ENCODE measurements around the gene GRIK2. TPM values are rescaled to one million over a fixed set of nuclear protein-coding genes. Genes with fewer than 3 reads are reported as not detected.

Gene GRIK2
- total and polyA plus RNA-seq, 5 donors from 2014 or later, result not detected

DNA sequence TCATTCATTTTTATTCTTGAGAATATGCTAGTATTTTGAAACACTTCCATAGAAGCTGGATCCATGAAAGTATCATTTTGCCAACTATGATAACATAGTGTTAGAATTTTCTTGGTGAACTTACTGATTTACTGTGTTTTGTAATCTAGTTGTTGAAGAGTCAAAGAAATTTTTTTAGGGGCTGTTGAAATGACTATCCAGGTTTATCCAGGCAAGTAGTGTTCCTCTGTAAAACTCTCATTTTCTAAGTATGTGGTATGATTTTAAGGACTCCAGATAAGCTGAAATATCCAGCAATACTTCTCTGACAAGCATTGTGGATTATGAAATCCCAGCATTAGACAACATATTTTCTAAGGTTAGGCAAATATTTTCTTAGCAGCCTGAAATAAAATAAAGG is 95.9 kb downstream of the GRIK2 start:
- no peaks in the 10 kb centered on the region for H3K27me3 ChIP-seq (ENCODE audit: control insufficient read depth, insufficient read depth, low read length)
- H3K27me3 Mint-ChIP-seq, result no peaks in the 10 kb centered on the region
- peaks cover 0 to 4% (median 2%) of the 10 kb centered on the region in 7 donors for H3K9me3 Mint-ChIP-seq
- H3K4me1 ChIP-seq (ENCODE audit: control insufficient read depth, insufficient read depth, low read length, poor library complexity, severe bottlenecking), result no peaks in the 10 kb centered on the region
- H3K4me3 ChIP-seq (ENCODE audit: low read depth, low read length), result no peak overlapping the region
- no peak overlapping the region for H3K4me3 Mint-ChIP-seq
- DNase-seq, result no peak
- H3K27ac ChIP-seq (ENCODE audit: insufficient read depth, low read length, poor library complexity, severe bottlenecking), result no peak overlapping the region
- no peaks in the 10 kb centered on the region for H3K36me3 ChIP-seq (ENCODE audit: control insufficient read depth, insufficient read depth, low read length)
- ATAC-seq (ENCODE audit: low read depth in 2 of 2), result no peak
- H3K9me3 ChIP-seq (ENCODE audit: control insufficient read depth in 2 of 2, low read length in 2 of 2), result no peaks in the 10 kb centered on the region
- no peak overlapping the region for H3K27ac Mint-ChIP-seq
- H3K4me1 Mint-ChIP-seq, result no peaks in the 10 kb centered on the region
- no peaks in the 10 kb centered on the region for H3K36me3 Mint-ChIP-seq

GRCh38 chr6:101490857-101491256 is 97.3 kb downstream of the GRIK2 start:
- H3K4me1 ChIP-seq (ENCODE audit: control insufficient read depth, insufficient read depth, low read length, poor library complexity, severe bottlenecking), result no peaks in the 10 kb centered on the region
- no peaks in the 10 kb centered on the region for H3K27me3 Mint-ChIP-seq
- ATAC-seq (ENCODE audit: low read depth in 2 of 2), result no peak
- no peaks in the 10 kb centered on the region for H3K27me3 ChIP-seq (ENCODE audit: control insufficient read depth, insufficient read depth, low read length)
- H3K4me3 ChIP-seq (ENCODE audit: low read depth, low read length), result no peak overlapping the region
- H3K36me3 ChIP-seq (ENCODE audit: control insufficient read depth, insufficient read depth, low read length), result no peaks in the 10 kb centered on the region
- no peak for DNase-seq
- no peaks in the 10 kb centered on the region for H3K4me1 Mint-ChIP-seq
- H3K27ac Mint-ChIP-seq, result no peak overlapping the region
- H3K27ac ChIP-seq (ENCODE audit: insufficient read depth, low read length, poor library complexity, severe bottlenecking), result no peak overlapping the region
- no peaks in the 10 kb centered on the region for H3K36me3 Mint-ChIP-seq
- H3K4me3 Mint-ChIP-seq, result no peak overlapping the region
- H3K9me3 ChIP-seq (ENCODE audit: control insufficient read depth in 2 of 2, low read length in 2 of 2), result no peaks in the 10 kb centered on the region
- H3K9me3 Mint-ChIP-seq, result peaks cover 0 to 4% (median 1%) of the 10 kb centered on the region in 7 donors

DNA sequence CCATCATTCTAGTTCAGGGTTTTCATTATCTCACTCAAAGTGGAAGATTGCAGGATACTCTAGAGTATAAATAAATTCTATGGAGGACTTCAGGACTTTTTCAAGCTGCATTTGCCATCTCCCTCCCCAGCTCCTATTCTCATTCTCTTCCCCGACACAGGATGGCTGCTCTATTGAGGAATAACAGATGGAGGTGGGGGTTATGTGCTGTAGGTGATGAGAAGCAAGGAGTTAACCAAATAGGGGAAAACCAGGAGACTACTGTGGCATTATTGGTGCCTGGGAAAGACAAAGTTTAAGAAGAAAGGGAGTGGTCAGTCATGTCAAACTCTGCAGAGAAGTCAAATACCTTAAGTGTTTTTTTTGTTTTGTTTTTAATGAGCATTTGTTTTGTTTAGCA is 109.3 kb downstream of the GRIK2 start:
- Histone ChIP-seq H3K9me3 (ENCODE audit: control insufficient read depth in 2 of 2, low read length in 2 of 2) (no peaks in the 10 kb centered on the region), H3K4me3 (ENCODE audit: low read depth, low read length) (no peak overlapping the region), H3K27ac (ENCODE audit: insufficient read depth, low read length, poor library complexity, severe bottlenecking) (no peak overlapping the region), H3K4me1 (ENCODE audit: control insufficient read depth, insufficient read depth, low read length, poor library complexity, severe bottlenecking) (no peaks in the 10 kb centered on the region), H3K27me3 (ENCODE audit: control insufficient read depth, insufficient read depth, low read length) (no peaks in the 10 kb centered on the region), H3K36me3 (ENCODE audit: control insufficient read depth, insufficient read depth, low read length) (no peaks in the 10 kb centered on the region)
- Mint-ChIP-seq H3K4me3 (no peak overlapping the region), H3K36me3 (no peaks in the 10 kb centered on the region), H3K9me3 (peaks cover 0 to 5% (median 1%) of the 10 kb centered on the region in 7 donors), H3K27me3 (no peaks in the 10 kb centered on the region), H3K4me1 (no peaks in the 10 kb centered on the region), H3K27ac (no peak overlapping the region)
- ATAC-seq (ENCODE audit: low read depth in 2 of 2) (no peak), DNase-seq (no peak)

DNA sequence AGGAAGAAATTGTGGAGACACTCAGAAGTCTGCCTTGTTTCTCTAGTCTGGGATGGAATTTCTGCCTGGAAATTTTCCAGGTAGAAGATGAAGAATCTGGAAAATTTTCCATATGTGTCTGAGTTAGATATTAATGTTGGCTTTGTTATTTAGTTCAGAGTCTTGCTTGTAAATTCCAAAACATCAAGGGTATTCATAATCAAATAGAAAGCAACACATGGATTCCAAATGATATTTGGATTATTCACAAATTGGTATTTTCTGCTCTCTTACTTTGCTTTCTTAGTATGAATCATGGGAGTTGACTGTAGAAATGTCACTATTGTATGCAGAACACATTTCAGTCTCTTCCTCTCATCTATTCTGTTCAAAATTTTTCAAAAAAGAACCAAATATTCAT is 116.0 kb downstream of the GRIK2 start:
- no peak overlapping the region for H3K4me3 Mint-ChIP-seq
- ATAC-seq (ENCODE audit: low read depth in 2 of 2) (no peak), DNase-seq (no peak)
- H3K9me3 Mint-ChIP-seq, result peaks cover 0 to 7% (median 1%) of the 10 kb centered on the region in 7 donors
- no peak overlapping the region for H3K4me3 ChIP-seq (ENCODE audit: low read depth, low read length)
- no peaks in the 10 kb centered on the region for H3K9me3 ChIP-seq (ENCODE audit: control insufficient read depth in 2 of 2, low read length in 2 of 2)
- H3K27me3 Mint-ChIP-seq, result no peaks in the 10 kb centered on the region
- no peaks in the 10 kb centered on the region for H3K4me1 ChIP-seq (ENCODE audit: control insufficient read depth, insufficient read depth, low read length, poor library complexity, severe bottlenecking)
- no peaks in the 10 kb centered on the region for H3K36me3 ChIP-seq (ENCODE audit: control insufficient read depth, insufficient read depth, low read length)
- H3K4me1 Mint-ChIP-seq, result no peaks in the 10 kb centered on the region
- no peak overlapping the region for H3K27ac Mint-ChIP-seq
- no peaks in the 10 kb centered on the region for H3K27me3 ChIP-seq (ENCODE audit: control insufficient read depth, insufficient read depth, low read length)
- H3K36me3 Mint-ChIP-seq, result peaks cover 3% of the 10 kb centered on the region
- no peak overlapping the region for H3K27ac ChIP-seq (ENCODE audit: insufficient read depth, low read length, poor library complexity, severe bottlenecking)

- Mint-ChIP-seq H3K9me3 (peaks cover 0 to 10% (median 2%) of the 10 kb centered on the region in 7 donors), H3K27me3 (no peaks in the 10 kb centered on the region), H3K27ac (no peak overlapping the region), H3K36me3 (peaks cover 3% of the 10 kb centered on the region), H3K4me3 (no peak overlapping the region), H3K4me1 (no peaks in the 10 kb centered on the region)
- H3K27ac ChIP-seq (ENCODE audit: insufficient read depth, low read length, poor library complexity, severe bottlenecking), result no peak overlapping the region
- no peaks in the 10 kb centered on the region for H3K4me1 ChIP-seq (ENCODE audit: control insufficient read depth, insufficient read depth, low read length, poor library complexity, severe bottlenecking)
- ATAC-seq (ENCODE audit: low read depth in 2 of 2), result no peak
- H3K4me3 ChIP-seq (ENCODE audit: low read depth, low read length), result no peak overlapping the region
- H3K9me3 ChIP-seq (ENCODE audit: control insufficient read depth in 2 of 2, low read length in 2 of 2), result no peaks in the 10 kb centered on the region
- no peaks in the 10 kb centered on the region for H3K27me3 ChIP-seq (ENCODE audit: control insufficient read depth, insufficient read depth, low read length)
- DNase-seq, result no peak
- H3K36me3 ChIP-seq (ENCODE audit: control insufficient read depth, insufficient read depth, low read length), result no peaks in the 10 kb centered on the region
These were observed 119.7 kb downstream of the GRIK2 start for GRCh38 chr6:101513181-101513580.

- Mint-ChIP-seq H3K9me3 (peaks cover 0 to 6% (median 2%) of the 10 kb centered on the region in 7 donors), H3K4me3 (no peak overlapping the region), H3K4me1 (no peaks in the 10 kb centered on the region), H3K36me3 (no peaks in the 10 kb centered on the region), H3K27ac (no peak overlapping the region), H3K27me3 (no peaks in the 10 kb centered on the region)
- H3K4me3 ChIP-seq (ENCODE audit: low read depth, low read length), result no peak overlapping the region
- no peaks in the 10 kb centered on the region for H3K4me1 ChIP-seq (ENCODE audit: control insufficient read depth, insufficient read depth, low read length, poor library complexity, severe bottlenecking)
- H3K27ac ChIP-seq (ENCODE audit: insufficient read depth, low read length, poor library complexity, severe bottlenecking), result no peak overlapping the region
- H3K27me3 ChIP-seq (ENCODE audit: control insufficient read depth, insufficient read depth, low read length), result no peaks in the 10 kb centered on the region
- ATAC-seq (ENCODE audit: low read depth in 2 of 2) (no peak), DNase-seq (no peak)
- no peaks in the 10 kb centered on the region for H3K9me3 ChIP-seq (ENCODE audit: control insufficient read depth in 2 of 2, low read length in 2 of 2)
- no peaks in the 10 kb centered on the region for H3K36me3 ChIP-seq (ENCODE audit: control insufficient read depth, insufficient read depth, low read length)
These were observed 123.1 kb downstream of the GRIK2 start for GRCh38 chr6:101516578-101516977.

DNA sequence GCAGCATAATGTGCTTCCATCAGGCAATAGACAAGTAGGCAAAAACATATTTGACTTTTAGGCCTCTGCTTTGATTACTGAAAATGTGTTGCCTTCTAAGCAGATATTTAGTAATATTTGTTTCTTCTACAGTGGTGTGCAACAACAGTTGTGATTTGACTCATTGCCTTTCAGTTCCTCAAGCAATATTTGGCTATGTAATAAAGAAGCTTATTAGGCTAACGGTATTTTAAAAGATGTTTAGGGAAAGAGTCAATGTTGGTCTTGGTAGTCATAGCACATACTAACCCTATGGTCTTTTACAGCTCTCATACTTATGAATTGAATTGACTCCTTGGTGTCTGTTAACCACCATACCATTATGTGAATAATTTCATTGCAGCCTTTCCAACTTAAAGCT is 124.1 kb downstream of the GRIK2 start:
- no peaks in the 10 kb centered on the region for H3K9me3 ChIP-seq (ENCODE audit: control insufficient read depth in 2 of 2, low read length in 2 of 2)
- H3K27me3 ChIP-seq (ENCODE audit: control insufficient read depth, insufficient read depth, low read length), result no peaks in the 10 kb centered on the region
- ATAC-seq (ENCODE audit: low read depth in 2 of 2), result no peak
- DNase-seq, result no peak
- no peak overlapping the region for H3K27ac ChIP-seq (ENCODE audit: insufficient read depth, low read length, poor library complexity, severe bottlenecking)
- H3K36me3 ChIP-seq (ENCODE audit: control insufficient read depth, insufficient read depth, low read length), result no peaks in the 10 kb centered on the region
- no peak overlapping the region for H3K4me3 Mint-ChIP-seq
- H3K36me3 Mint-ChIP-seq, result no peaks in the 10 kb centered on the region
- H3K27me3 Mint-ChIP-seq, result no peaks in the 10 kb centered on the region
- no peaks in the 10 kb centered on the region for H3K4me1 Mint-ChIP-seq
- H3K4me3 ChIP-seq (ENCODE audit: low read depth, low read length), result no peak overlapping the region
- no peak overlapping the region for H3K27ac Mint-ChIP-seq
- H3K4me1 ChIP-seq (ENCODE audit: control insufficient read depth, insufficient read depth, low read length, poor library complexity, severe bottlenecking), result no peaks in the 10 kb centered on the region
- H3K9me3 Mint-ChIP-seq, result peaks cover 0 to 6% (median 2%) of the 10 kb centered on the region in 7 donors

DNA sequence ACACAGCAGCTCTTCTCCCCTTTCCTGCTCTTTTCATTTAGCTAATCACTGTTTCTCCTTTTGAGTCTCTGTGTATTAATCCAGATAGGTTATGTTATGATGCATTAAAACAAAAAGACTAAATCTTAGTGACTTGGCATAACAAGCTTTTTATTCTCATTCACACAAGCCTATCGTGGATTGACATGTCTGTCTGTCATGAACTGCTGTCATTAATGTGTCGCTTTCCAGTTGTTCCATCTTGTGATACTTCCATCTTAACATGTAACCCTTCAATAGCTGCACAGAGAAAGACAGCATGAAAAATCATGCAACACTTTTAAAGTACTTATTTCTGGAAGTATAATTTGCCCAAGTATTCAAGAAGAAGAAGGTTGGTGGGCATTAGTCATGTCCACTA is 128.7 kb downstream of the GRIK2 start:
- H3K9me3 ChIP-seq (ENCODE audit: control insufficient read depth in 2 of 2, low read length in 2 of 2), result no peaks in the 10 kb centered on the region
- H3K4me3 ChIP-seq (ENCODE audit: low read depth, low read length), result no peak overlapping the region
- ATAC-seq (ENCODE audit: low read depth in 2 of 2) (no peak), DNase-seq (no peak)
- H3K27me3 Mint-ChIP-seq, result no peaks in the 10 kb centered on the region
- no peaks in the 10 kb centered on the region for H3K36me3 Mint-ChIP-seq
- no peak overlapping the region for H3K27ac Mint-ChIP-seq
- no peaks in the 10 kb centered on the region for H3K36me3 ChIP-seq (ENCODE audit: control insufficient read depth, insufficient read depth, low read length)
- H3K9me3 Mint-ChIP-seq, result peaks cover 0 to 14% (median 4%) of the 10 kb centered on the region in 7 donors
- H3K4me1 Mint-ChIP-seq, result no peaks in the 10 kb centered on the region
- no peaks in the 10 kb centered on the region for H3K4me1 ChIP-seq (ENCODE audit: control insufficient read depth, insufficient read depth, low read length, poor library complexity, severe bottlenecking)
- no peak overlapping the region for H3K27ac ChIP-seq (ENCODE audit: insufficient read depth, low read length, poor library complexity, severe bottlenecking)
- H3K27me3 ChIP-seq (ENCODE audit: control insufficient read depth, insufficient read depth, low read length), result no peaks in the 10 kb centered on the region
- H3K4me3 Mint-ChIP-seq, result no peak overlapping the region

Measured in CD4-positive, CD25-positive, alpha-beta regulatory T cell (primary cell).